ENCODE results near the gene NUDCD3. TPM values are rescaled to one million over a fixed set of nuclear protein-coding genes. Genes with fewer than 3 reads are reported as not detected.

NUDCD3 gene
- total and polyA plus RNA-seq, 4 donors: 24.8 to 91.0 (median 52.4) TPM

DNA sequence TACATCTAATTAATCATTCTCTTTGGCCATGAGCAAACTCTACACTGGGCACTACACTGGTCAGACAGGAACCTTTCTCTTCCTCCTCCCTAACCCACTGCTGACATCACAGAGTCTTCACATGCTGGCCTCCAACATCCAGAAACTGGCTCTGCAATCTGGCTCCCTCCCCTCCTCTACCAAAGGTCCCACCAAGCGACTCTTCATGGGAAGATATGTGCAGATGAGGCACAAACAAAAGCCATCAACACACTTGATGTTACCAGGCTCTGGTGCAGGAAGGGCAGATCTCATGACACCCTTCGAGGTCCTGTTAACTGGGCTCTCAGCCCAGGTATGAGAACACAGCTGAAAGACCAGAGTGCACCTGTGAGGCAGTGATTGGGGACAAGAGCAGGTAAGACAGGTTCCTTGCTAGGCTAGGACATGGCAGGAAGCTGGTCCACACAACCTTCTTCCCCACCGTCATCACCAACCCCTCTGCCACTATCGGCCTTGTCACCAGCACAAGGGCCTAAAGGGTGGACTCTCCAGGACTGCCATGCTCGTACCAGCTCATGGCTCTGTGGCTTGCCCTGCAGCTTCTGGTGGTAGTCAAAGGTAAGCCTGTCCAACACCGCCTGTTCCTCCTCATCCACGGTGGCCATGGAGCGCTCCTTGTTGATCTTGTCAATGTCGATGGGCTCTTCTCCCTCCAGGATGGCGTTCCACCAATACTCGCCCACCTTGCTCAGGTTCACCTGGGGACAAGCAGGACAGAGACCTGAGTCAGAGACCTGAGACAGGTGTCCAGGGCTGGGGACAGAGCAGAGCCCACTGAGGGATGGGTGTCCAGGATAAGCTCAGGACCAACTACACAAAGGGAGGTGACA is 98.5 kb downstream of the NUDCD3 start:
- no peak for TF ChIP-seq CTCF (IDR thresholded peaks at IDR 0.05; ENCODE audit: control extremely low read depth, extremely low read depth)
- WGBS, 2 donors: 96% methylated on average over 11 of the region's 11 CpGs
- Histone ChIP-seq H3K36me3 (ENCODE audit: control insufficient read depth in 4 of 4, insufficient read depth in 4 of 4, low read length in 4 of 4) (peaks cover 11 to 37% (median 23%) of the 10 kb centered on the region in 4 donors), H3K9ac (ENCODE audit: insufficient read depth in 1 of 2, low read length in 2 of 2) (no peak overlapping the region), H3K4me1 (ENCODE audit: control insufficient read depth in 5 of 5, insufficient read depth in 5 of 5, low read length in 5 of 5) (peaks cover 0 to 2% (median 0%) of the 10 kb centered on the region in 5 donors), H3K4me3 (no peak overlapping the region), H3K27ac (ENCODE audit: low read depth in 1 of 2, low read length in 1 of 2) (no peak overlapping the region), H3K9me3 (ENCODE audit: control insufficient read depth in 4 of 4, insufficient read depth in 3 of 4, low read length in 3 of 4) (no peaks in the 10 kb centered on the region), H3K27me3 (ENCODE audit: control insufficient read depth in 3 of 3, insufficient read depth in 3 of 3, low read length in 2 of 3) (no peaks in the 10 kb centered on the region)
- DNase-seq (no peak), ATAC-seq (ENCODE audit: insufficient read depth, low FRiP score) (no peak)

DNA sequence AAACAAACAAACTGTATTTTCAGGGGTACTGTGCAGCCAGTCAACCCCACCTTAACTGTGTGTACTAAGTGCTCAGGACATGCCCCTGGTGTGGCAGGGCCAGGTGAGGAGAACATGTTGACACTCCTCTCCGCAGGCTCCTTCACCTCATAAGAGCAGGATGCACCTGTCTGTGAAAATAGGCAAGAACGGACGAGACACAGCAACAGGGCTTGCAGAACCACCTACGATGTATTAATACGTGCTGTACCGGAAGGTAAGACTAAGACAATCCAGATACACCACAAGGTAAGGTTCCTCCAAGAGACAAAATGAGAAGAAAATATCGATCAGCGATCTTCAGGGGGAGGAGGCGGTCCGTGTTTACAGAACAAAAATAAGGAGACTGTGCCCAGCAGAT is 99.3 kb downstream of the NUDCD3 start:
- Histone ChIP-seq H3K27ac (ENCODE audit: low read depth in 1 of 2, low read length in 1 of 2) (no peak overlapping the region), H3K9me3 (ENCODE audit: control insufficient read depth in 4 of 4, insufficient read depth in 3 of 4, low read length in 3 of 4) (no peaks in the 10 kb centered on the region), H3K27me3 (ENCODE audit: control insufficient read depth in 3 of 3, insufficient read depth in 3 of 3, low read length in 2 of 3) (no peaks in the 10 kb centered on the region), H3K9ac (ENCODE audit: insufficient read depth in 1 of 2, low read length in 2 of 2) (no peak overlapping the region), H3K4me1 (ENCODE audit: control insufficient read depth in 5 of 5, insufficient read depth in 5 of 5, low read length in 5 of 5) (no peaks in the 10 kb centered on the region), H3K4me3 (no peak overlapping the region), H3K36me3 (ENCODE audit: control insufficient read depth in 4 of 4, insufficient read depth in 4 of 4, low read length in 4 of 4) (peaks cover 11 to 44% (median 23%) of the 10 kb centered on the region in 4 donors)
- DNase-seq: no peak
- 93 to 95% methylated on average over 10 of the region's 10 CpGs for WGBS, 2 donors
- ATAC-seq (ENCODE audit: insufficient read depth, low FRiP score): no peak
- no peak for TF ChIP-seq CTCF (IDR thresholded peaks at IDR 0.05; ENCODE audit: control extremely low read depth, extremely low read depth)

GRCh38 chr7:44390701-44391100 is 99.8 kb downstream of the NUDCD3 start:
- no peaks in the 10 kb centered on the region for H3K9me3 ChIP-seq (ENCODE audit: control insufficient read depth in 4 of 4, insufficient read depth in 3 of 4, low read length in 3 of 4)
- peaks cover 13 to 48% (median 21%) of the 10 kb centered on the region in 4 donors for H3K36me3 ChIP-seq (ENCODE audit: control insufficient read depth in 4 of 4, insufficient read depth in 4 of 4, low read length in 4 of 4)
- H3K27ac ChIP-seq (ENCODE audit: low read depth in 1 of 2, low read length in 1 of 2): no peak overlapping the region
- no peak for DNase-seq
- no peaks in the 10 kb centered on the region for H3K27me3 ChIP-seq (ENCODE audit: control insufficient read depth in 3 of 3, insufficient read depth in 3 of 3, low read length in 2 of 3)
- H3K4me1 ChIP-seq (ENCODE audit: control insufficient read depth in 5 of 5, insufficient read depth in 5 of 5, low read length in 5 of 5): no peaks in the 10 kb centered on the region
- H3K4me3 ChIP-seq: no peak overlapping the region
- no peak for TF ChIP-seq CTCF (IDR thresholded peaks at IDR 0.05; ENCODE audit: control extremely low read depth, extremely low read depth)
- H3K9ac ChIP-seq (ENCODE audit: insufficient read depth in 1 of 2, low read length in 2 of 2): no peak overlapping the region
- WGBS, 2 donors: 93 to 97% methylated on average over 2 of the region's 2 CpGs
- ATAC-seq (ENCODE audit: insufficient read depth, low FRiP score): no peak

Data from lung (tissue), 12 donors.